ENCODE measurements around the gene NEDD4L.

NEDD4L gene

GRCh38 chr18:58101291-58101794 is 57.3 kb downstream of the NEDD4L start:
- no peak overlapping the region for H3K27ac Mint-ChIP-seq
- no peak for DNase-seq (ENCODE audit: low spot score)
- no peaks in the 10 kb centered on the region for H3K36me3 Mint-ChIP-seq (ENCODE audit: low read depth)
- peaks cover 13% of the 10 kb centered on the region for H3K27me3 Mint-ChIP-seq (ENCODE audit: low read depth)
- H3K4me1 Mint-ChIP-seq (ENCODE audit: low read depth): no peaks in the 10 kb centered on the region
- no peaks in the 10 kb centered on the region for H3K9me3 Mint-ChIP-seq
- no peak overlapping the region for H3K4me3 Mint-ChIP-seq

GRCh38 chr18:58102018-58102417 is 58.0 kb downstream of the NEDD4L start:
- H3K4me1 Mint-ChIP-seq (ENCODE audit: low read depth): no peaks in the 10 kb centered on the region
- peaks cover 13% of the 10 kb centered on the region for H3K27me3 Mint-ChIP-seq (ENCODE audit: low read depth)
- H3K36me3 Mint-ChIP-seq (ENCODE audit: low read depth): no peaks in the 10 kb centered on the region
- no peak overlapping the region for H3K4me3 Mint-ChIP-seq
- no peak overlapping the region for H3K27ac Mint-ChIP-seq
- no peaks in the 10 kb centered on the region for H3K9me3 Mint-ChIP-seq
- DNase-seq (ENCODE audit: low spot score): no peak

GRCh38 chr18:58102875-58103274 is 58.8 kb downstream of the NEDD4L start:
- DNase-seq (ENCODE audit: low spot score): no peak
- Mint-ChIP-seq H3K27me3 (ENCODE audit: low read depth) (peaks cover 13% of the 10 kb centered on the region), H3K9me3 (no peaks in the 10 kb centered on the region), H3K27ac (no peak overlapping the region), H3K4me1 (ENCODE audit: low read depth) (no peaks in the 10 kb centered on the region), H3K4me3 (no peak overlapping the region), H3K36me3 (ENCODE audit: low read depth) (no peaks in the 10 kb centered on the region)

GRCh38 chr18:58103339-58103985 is 59.4 kb downstream of the NEDD4L start:
- no peak overlapping the region for H3K4me3 Mint-ChIP-seq
- H3K27me3 Mint-ChIP-seq (ENCODE audit: low read depth): peaks cover 13% of the 10 kb centered on the region
- H3K27ac Mint-ChIP-seq: no peak overlapping the region
- no peak for DNase-seq (ENCODE audit: low spot score)
- no peaks in the 10 kb centered on the region for H3K9me3 Mint-ChIP-seq
- H3K4me1 Mint-ChIP-seq (ENCODE audit: low read depth): no peaks in the 10 kb centered on the region
- no peaks in the 10 kb centered on the region for H3K36me3 Mint-ChIP-seq (ENCODE audit: low read depth)

- Mint-ChIP-seq H3K9me3 (no peaks in the 10 kb centered on the region), H3K36me3 (ENCODE audit: low read depth) (no peaks in the 10 kb centered on the region), H3K27ac (no peak overlapping the region), H3K4me1 (ENCODE audit: low read depth) (no peaks in the 10 kb centered on the region), H3K27me3 (ENCODE audit: low read depth) (peaks cover 15% of the 10 kb centered on the region), H3K4me3 (no peak overlapping the region)
- DNase-seq (ENCODE audit: low spot score): no peak
These were observed 60.1 kb downstream of the NEDD4L start for GRCh38 chr18:58104096-58104495.

GRCh38 chr18:58105206-58105887 is 61.3 kb downstream of the NEDD4L start:
- Mint-ChIP-seq H3K9me3 (no peaks in the 10 kb centered on the region), H3K27ac (no peak overlapping the region), H3K4me1 (ENCODE audit: low read depth) (no peaks in the 10 kb centered on the region), H3K4me3 (no peak overlapping the region), H3K27me3 (ENCODE audit: low read depth) (peaks cover 17% of the 10 kb centered on the region), H3K36me3 (ENCODE audit: low read depth) (no peaks in the 10 kb centered on the region)
- no peak for DNase-seq (ENCODE audit: low spot score)

- H3K9me3 Mint-ChIP-seq: no peaks in the 10 kb centered on the region
- H3K4me3 Mint-ChIP-seq: no peak overlapping the region
- H3K27ac Mint-ChIP-seq: no peak overlapping the region
- peaks cover 17% of the 10 kb centered on the region for H3K27me3 Mint-ChIP-seq (ENCODE audit: low read depth)
- H3K36me3 Mint-ChIP-seq (ENCODE audit: low read depth): no peaks in the 10 kb centered on the region
- no peak for DNase-seq (ENCODE audit: low spot score)
- H3K4me1 Mint-ChIP-seq (ENCODE audit: low read depth): no peaks in the 10 kb centered on the region
These were observed 61.8 kb downstream of the NEDD4L start for GRCh38 chr18:58105888-58106260.

GRCh38 chr18:58106289-58107070 is 62.5 kb downstream of the NEDD4L start:
- Mint-ChIP-seq H3K36me3 (ENCODE audit: low read depth) (no peaks in the 10 kb centered on the region), H3K27ac (no peak overlapping the region), H3K4me1 (ENCODE audit: low read depth) (no peaks in the 10 kb centered on the region), H3K4me3 (no peak overlapping the region), H3K27me3 (ENCODE audit: low read depth) (peaks cover 19% of the 10 kb centered on the region), H3K9me3 (no peaks in the 10 kb centered on the region)
- DNase-seq (ENCODE audit: low spot score): no peak

GRCh38 chr18:58109256-58109655 is 65.2 kb downstream of the NEDD4L start:
- DNase-seq (ENCODE audit: low spot score): no peak
- H3K4me3 Mint-ChIP-seq: no peak overlapping the region
- peaks cover 12% of the 10 kb centered on the region for H3K27me3 Mint-ChIP-seq (ENCODE audit: low read depth)
- H3K36me3 Mint-ChIP-seq (ENCODE audit: low read depth): no peaks in the 10 kb centered on the region
- H3K27ac Mint-ChIP-seq: no peak overlapping the region
- no peaks in the 10 kb centered on the region for H3K9me3 Mint-ChIP-seq
- H3K4me1 Mint-ChIP-seq (ENCODE audit: low read depth): peaks cover 5% of the 10 kb centered on the region

GRCh38 chr18:58110398-58110797 is 66.4 kb downstream of the NEDD4L start:
- Mint-ChIP-seq H3K27ac (no peak overlapping the region), H3K36me3 (ENCODE audit: low read depth) (no peaks in the 10 kb centered on the region), H3K27me3 (ENCODE audit: low read depth) (peaks cover 7% of the 10 kb centered on the region), H3K9me3 (no peaks in the 10 kb centered on the region), H3K4me1 (ENCODE audit: low read depth) (peaks cover 5% of the 10 kb centered on the region), H3K4me3 (no peak overlapping the region)
- DNase-seq (ENCODE audit: low spot score): no peak

- H3K4me1 Mint-ChIP-seq (ENCODE audit: low read depth): peaks cover 5% of the 10 kb centered on the region
- no peak overlapping the region for H3K27ac Mint-ChIP-seq
- no peak for DNase-seq (ENCODE audit: low spot score)
- no peaks in the 10 kb centered on the region for H3K36me3 Mint-ChIP-seq (ENCODE audit: low read depth)
- H3K4me3 Mint-ChIP-seq: no peak overlapping the region
- peaks cover 10% of the 10 kb centered on the region for H3K27me3 Mint-ChIP-seq (ENCODE audit: low read depth)
- H3K9me3 Mint-ChIP-seq: no peaks in the 10 kb centered on the region
These were observed 68.1 kb downstream of the NEDD4L start for GRCh38 chr18:58112174-58112573.

GRCh38 chr18:58113337-58113736 is 69.3 kb downstream of the NEDD4L start:
- Mint-ChIP-seq H3K4me1 (ENCODE audit: low read depth) (peaks cover 5% of the 10 kb centered on the region), H3K9me3 (no peaks in the 10 kb centered on the region), H3K4me3 (no peak overlapping the region), H3K36me3 (ENCODE audit: low read depth) (no peaks in the 10 kb centered on the region), H3K27me3 (ENCODE audit: low read depth) (peaks cover 12% of the 10 kb centered on the region), H3K27ac (no peak overlapping the region)
- DNase-seq (ENCODE audit: low spot score): no peak

- no peaks in the 10 kb centered on the region for H3K9me3 Mint-ChIP-seq
- no peaks in the 10 kb centered on the region for H3K36me3 Mint-ChIP-seq (ENCODE audit: low read depth)
- DNase-seq (ENCODE audit: low spot score): no peak
- peaks cover 5% of the 10 kb centered on the region for H3K4me1 Mint-ChIP-seq (ENCODE audit: low read depth)
- no peak overlapping the region for H3K27ac Mint-ChIP-seq
- peaks cover 10% of the 10 kb centered on the region for H3K27me3 Mint-ChIP-seq (ENCODE audit: low read depth)
- no peak overlapping the region for H3K4me3 Mint-ChIP-seq
These were observed 70.7 kb downstream of the NEDD4L start for GRCh38 chr18:58114766-58115165.

- H3K4me3 Mint-ChIP-seq: no peak overlapping the region
These were observed 72.8 kb downstream of the NEDD4L start for GRCh38 chr18:58116818-58117217.

More at GRCh38 chr18:58116818-58117217, 72.8 kb downstream of the NEDD4L start:
- Mint-ChIP-seq H3K4me1 (ENCODE audit: low read depth) (peaks cover 5% of the 10 kb centered on the region), H3K9me3 (no peaks in the 10 kb centered on the region), H3K36me3 (ENCODE audit: low read depth) (no peaks in the 10 kb centered on the region), H3K27ac (no peak overlapping the region), H3K27me3 (ENCODE audit: low read depth) (peaks cover 6% of the 10 kb centered on the region)
- no peak for DNase-seq (ENCODE audit: low spot score)
